VCaP (cell line): ENCODE data around the gene RHPN2.

Experiments
- H3K27ac ChIP-seq: fragments of 450-650 bp; 2 replicates; pipeline ENCODE4 v1.5.1; 2017
- TF ChIP-seq, protein P1 (sequence below): fragments of 450-650 bp; conservative IDR thresholded peaks from 2 replicates; pipeline ENCODE4 v1.5.1; 2017; ENCODE audit warnings: mild to moderate bottlenecking, moderate library complexity

The RHPN2 gene

DNA sequence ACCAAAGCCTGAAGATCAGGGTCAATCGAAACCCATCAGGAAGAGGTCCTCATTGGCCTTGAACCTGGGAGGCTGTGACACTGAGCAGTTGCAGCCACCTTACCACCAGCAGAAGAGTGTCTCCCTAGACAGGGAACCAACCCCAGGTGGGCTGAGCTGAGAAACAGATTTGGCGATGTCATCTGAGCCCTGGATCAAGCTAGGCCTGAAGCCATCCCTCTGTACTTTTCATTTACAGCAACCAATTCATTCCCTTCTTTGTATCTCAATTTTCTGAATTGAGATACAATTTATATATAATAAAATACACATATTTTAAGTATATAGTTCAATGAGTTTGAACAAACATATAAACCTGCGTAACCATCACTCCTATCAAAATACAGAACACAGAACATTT lies 14.6 kb downstream of the RHPN2 start:
- peak overlapping the region; percentile 90; the same call in 1 of the 2 replicates for H3K27ac ChIP-seq
- TF ChIP-seq, protein P1, sequence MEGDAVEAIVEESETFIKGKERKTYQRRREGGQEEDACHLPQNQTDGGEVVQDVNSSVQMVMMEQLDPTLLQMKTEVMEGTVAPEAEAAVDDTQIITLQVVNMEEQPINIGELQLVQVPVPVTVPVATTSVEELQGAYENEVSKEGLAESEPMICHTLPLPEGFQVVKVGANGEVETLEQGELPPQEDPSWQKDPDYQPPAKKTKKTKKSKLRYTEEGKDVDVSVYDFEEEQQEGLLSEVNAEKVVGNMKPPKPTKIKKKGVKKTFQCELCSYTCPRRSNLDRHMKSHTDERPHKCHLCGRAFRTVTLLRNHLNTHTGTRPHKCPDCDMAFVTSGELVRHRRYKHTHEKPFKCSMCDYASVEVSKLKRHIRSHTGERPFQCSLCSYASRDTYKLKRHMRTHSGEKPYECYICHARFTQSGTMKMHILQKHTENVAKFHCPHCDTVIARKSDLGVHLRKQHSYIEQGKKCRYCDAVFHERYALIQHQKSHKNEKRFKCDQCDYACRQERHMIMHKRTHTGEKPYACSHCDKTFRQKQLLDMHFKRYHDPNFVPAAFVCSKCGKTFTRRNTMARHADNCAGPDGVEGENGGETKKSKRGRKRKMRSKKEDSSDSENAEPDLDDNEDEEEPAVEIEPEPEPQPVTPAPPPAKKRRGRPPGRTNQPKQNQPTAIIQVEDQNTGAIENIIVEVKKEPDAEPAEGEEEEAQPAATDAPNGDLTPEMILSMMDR, result no peak

DNA sequence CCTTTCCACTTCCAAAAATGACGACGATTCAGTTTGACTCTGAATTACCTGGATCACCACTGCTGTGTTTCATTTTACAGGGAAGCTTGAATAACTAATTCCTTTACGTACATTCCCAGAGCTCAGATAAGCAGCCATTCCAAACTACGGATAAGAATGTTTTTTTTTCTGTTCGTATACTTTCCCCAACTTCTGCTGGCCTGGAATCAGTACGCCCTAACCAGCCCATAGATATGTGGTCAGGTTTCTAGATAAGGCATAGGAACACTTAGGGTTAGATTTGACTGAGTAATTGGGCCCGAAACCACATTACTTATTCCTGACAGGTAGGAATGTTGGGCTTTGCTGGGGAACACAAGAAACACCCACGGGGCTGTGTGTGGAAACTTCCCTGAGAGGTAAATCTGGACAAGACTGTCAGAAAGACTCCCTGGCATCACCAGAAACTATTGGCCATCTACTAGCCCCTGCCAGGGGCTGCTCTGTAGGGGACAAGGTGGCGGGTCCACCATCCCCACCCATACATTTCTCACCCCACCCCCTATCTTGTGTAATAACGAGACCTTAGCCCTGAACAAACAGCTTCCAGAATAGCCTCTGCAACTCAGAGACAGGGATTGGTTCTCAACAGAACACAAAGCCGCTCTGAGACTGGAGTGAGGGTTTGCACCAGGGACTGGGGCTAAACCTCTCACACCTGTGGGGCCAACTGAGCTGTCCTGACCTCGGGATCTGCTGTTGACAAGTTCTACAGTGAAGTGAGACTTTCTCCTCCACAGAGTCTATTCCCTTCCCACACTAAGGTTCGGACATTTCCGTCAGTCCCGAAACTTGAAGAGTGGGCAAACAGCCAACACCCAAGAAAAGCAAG lies 15.6 kb downstream of the RHPN2 start:
- H3K27ac ChIP-seq, result 0 out of 2 replicates have a peak overlapping the region, but pooled peaks have one; percentile 19
- TF ChIP-seq, protein P1, result no peak

DNA sequence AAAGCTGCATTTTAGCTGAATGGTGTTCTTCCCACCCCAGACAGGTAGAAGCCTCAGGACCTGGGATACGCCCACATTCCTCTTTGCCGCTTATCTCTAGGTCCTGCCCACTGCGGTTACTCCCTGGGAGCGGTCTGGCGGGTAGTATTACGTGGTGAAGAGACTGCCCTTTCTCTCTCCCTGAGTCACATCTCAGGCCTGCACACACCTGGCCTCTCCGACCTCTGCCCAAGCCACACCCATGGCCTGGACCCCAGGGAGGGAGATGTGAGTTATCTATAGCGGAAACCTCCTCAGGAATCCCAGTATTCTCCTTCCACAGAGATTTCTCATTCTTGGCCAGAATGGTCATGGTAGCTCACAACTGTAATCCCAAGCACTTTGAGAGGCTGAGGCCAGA lies 17.3 kb downstream of the RHPN2 start:
- TF ChIP-seq, protein P1, result no peak
- H3K27ac ChIP-seq, result peak overlapping the region; percentile 9; the same call in 1 of the 2 replicates

DNA sequence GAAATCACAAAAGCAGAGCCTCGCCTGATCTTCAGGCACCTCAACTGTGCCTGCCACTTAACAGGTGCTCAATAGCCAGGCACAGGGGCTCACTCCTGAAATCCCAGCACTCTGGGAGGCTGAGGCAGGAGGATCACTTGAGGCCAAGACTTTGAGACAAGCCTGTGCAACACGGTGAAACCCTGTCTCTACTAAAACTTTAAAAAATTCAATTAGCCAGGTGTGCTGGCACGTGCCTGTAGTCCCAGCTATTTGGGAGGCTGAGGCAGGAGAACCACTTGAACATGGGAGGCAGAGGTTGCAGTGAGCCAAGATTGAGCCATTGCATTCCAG lies 22.9 kb downstream of the RHPN2 start:
- H3K27ac ChIP-seq, result peak overlapping the region; percentile 56

DNA sequence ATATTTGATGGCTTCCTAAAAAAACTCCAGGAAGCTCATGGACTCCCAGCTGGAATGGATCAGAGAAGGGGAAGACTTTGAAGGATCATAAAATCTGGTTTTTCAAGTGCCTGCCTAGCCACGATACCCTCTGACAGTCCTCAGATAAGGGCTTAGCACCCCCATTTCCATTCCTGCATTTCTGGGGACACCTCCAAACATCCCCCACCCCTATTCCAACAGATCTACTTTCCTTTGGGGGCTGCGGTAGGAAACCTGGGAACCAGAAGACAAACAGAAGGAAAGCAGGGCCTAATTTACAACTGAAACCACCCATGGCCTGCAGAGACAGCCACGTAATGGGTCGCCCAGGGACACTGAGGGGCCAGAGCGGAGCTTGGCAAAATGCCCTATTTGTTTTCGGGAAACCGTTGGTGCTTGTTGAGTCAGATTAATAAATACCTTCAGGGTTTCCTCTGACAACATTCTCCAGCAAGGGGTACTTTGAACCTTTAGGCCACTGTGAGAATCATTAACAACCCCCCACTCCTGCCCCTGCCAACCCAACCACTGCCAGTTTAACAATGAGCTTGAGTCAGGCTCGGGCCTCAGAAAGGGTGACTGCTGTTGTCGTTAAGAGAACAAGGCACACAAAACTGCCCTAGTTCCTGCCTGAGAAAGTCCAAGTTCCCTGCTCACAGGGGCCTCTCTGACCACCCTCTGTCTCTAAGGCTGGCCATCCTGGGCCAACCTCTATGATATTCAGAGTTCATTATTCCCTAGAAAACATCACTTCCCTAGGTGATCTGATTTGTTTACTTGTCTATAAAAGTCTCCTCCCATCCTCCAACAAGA lies 23.5 kb downstream of the RHPN2 start:
- peak overlapping the region; percentile 56 for H3K27ac ChIP-seq
- TF ChIP-seq, protein P1, result no peak

DNA sequence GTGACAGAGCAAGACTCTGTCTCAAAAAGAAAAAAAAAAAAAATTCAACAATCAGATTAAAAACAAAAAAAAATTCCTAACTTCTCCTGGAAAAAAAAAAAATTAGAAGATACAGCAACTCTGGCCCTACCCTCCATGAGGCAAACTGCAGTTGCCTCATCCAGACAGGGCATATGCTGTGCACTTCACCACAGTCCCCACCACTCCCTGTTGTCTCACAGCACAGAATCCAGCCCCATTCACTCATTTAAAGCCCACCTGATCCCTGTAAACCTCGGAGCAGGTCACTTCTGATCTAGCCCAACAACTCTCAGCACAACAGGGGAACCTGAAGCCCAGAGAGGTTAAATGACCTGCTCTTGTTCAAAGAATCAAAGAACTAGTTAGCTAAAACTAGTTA lies 24.9 kb downstream of the RHPN2 start:
- TF ChIP-seq, protein P1, result no peak
- peak overlapping the region; percentile 56; the same call in 1 of the 2 replicates for H3K27ac ChIP-seq

DNA sequence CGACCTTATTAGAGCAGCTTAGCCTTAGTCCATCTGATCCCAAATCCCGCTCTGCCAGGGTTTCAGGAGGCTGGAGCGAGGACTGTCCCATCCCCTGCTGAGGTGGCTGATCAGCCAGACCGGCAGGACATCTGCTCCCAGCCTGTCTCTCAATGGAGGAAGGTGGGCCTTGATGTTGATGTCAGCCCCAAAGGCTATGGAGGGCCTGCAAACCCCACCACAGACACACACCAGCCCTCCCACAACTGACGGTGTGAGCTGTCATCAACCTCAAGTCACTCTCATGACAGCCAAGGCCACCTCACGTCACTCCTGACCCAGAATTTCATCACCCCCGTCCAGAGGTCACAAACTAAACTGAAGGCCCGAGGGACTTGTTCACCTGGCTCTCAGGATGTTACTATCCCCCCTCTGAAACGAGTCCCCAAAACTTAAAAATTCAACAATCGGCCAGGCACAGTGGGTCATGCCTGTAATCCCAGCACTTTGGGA lies 25.5 kb downstream of the RHPN2 start:
- TF ChIP-seq, protein P1, result no peak
- H3K27ac ChIP-seq, result peak overlapping the region; percentile 21; the same call in 1 of the 2 replicates

DNA sequence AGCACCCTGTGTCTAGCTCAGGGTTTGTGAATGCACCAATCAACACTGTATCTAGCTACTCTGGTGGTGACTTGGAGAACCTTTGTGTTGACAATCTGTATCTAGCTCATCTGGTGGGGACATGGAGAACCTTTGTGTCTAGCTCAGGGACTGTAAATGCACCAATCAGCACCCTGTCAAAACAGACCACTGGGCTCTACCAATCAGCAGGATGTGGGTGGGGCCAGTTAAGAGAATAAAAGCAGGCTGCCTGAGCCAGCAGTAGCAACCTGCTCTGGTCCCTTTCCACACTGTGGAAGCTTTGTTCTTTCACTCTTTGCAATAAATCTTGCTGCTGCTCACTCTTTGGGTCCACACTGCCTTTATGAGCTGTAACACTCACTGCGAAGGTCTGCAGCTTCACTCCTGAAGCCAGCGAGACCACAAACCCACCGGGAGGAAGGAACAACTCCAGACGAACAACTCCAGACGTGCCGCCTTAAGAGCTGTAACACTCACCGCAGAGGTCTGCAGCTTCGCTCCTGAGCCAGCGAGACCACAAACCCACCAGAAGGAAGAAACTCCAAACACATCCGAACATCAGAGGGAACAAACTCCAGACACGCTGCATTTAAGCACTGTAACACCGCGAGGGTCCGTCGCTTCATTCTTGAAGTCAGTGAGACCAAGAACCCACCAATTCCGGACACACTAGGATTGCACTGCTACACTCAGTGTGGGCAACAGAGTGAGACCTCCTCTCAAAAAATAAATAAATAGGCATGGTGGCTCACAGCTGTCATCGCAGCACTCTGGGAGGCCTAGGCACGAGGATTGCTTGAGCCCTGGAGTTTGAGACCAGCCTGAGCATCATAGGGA lies 27.3 kb downstream of the RHPN2 start:
- H3K27ac ChIP-seq, result peak overlapping the region; percentile 34; the same call in 1 of the 2 replicates

DNA sequence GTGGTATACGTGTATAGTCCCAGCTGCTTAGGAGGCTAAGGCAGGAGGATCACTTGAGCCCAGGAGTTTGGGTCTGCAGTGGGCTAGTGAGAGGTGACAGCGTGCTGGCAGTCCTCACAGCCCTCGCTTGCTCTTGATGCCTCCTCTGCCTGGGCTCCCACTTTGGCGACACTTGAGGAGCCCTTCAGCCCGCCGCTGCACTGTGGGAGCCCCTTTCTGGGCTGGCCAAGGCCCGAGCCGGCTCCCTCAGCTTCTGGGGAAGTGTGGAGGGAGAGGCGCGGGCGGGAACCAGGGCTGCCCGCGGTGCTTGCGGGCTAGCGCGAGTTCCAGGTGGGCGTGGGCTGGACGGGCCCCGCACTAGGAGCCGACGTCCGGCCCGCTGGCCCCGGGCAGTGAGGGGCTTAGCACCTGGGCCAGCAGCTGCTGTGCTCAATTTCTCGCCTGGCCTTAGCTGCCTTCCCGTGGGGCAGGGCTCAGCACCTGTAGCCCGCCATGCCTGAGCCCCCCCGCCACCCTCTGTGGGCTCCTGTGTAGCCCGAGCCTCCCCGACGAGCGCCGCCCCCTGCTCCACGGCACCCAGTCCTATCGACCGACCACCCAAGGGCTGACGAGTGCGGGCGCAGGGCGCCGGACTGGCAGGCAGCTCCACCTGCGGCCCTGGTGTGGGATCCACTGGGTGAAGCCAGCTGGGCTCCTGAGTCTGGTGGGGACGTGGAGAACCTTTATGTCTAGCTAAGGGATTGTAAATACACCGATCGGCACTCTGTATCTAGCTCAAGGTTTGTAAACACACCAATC lies 28.1 kb downstream of the RHPN2 start:
- H3K27ac ChIP-seq, result peak overlapping the region; percentile 34; the same call in 1 of the 2 replicates
